GM21723 (cell line): ENCODE data around the gene IGFL2.
"Not testable (repeated sequence)": the region's sequence is repeated elsewhere in the genome, so short reads cannot be mapped to it uniquely, and the experiment has no call there.

Experiments used
- ATAC-seq: cut with Tn5 transposase; IDR thresholded peaks from one replicate; pipeline ENCODE4 v1.9.1; 2021; ENCODE audit warnings: mild to moderate bottlenecking, moderate library complexity; ENCODE audit not compliant: unreplicated experiment

IGFL2 gene

GRCh38 chr19:46147791-46148288, at the start of gene IGFL2:
Gene IGFL2, plus strand, starts transcription at chr19:46148238. Its CDS starts 41 bp downstream, at chr19:46148279.
- ATAC-seq, result no peak

GRCh38 chr19:46100344-46100743, 47.7 kb upstream of the IGFL2 start:
- no peak for ATAC-seq

- no peak for ATAC-seq
Observed at GRCh38 chr19:46101293-46101692, 46.7 kb upstream of the IGFL2 start.

DNA sequence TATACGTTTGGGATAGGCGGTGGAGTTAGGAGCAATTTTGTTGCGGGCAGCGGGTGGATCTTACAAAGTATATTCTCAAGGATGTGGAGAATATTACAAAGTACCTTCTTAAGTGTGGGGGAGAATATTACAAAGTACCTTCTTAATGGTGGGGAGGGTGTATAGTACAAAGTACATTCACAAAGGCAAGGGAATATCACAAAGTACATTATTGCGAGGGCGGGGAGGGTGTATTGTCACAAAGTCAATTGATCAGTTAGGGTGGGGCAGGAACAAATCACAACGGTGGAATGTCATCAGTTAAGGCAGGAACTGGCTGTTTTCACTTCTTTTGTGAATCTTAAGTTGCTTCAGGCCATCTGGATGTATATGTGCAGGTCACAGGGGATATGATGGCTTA, 45.7 kb upstream of the IGFL2 start:
- not testable (repeated sequence) for ATAC-seq

DNA sequence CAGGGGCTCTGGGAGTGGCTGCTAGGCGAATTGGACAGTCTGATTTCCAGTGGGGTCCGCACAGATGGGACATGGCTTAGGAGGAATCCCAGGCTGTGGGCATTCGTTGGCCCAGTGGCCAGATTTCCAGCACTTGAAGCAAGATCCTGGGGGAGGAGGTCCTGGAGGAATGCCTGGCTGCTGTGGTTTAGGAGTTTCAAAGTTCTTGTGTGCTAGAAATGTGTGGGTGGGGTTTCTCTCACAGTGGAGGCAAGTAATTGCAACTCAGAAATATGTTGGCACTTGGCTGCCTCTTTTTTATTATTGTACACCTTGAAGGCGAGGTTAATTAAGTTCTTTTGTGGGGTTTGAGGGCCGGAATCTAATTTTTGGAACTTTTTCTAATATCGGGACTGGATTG, 40.7 kb upstream of the IGFL2 start:
- ATAC-seq, result no peak

- no peak for ATAC-seq
Observed at GRCh38 chr19:46109876-46110275, 38.2 kb upstream of the IGFL2 start.

DNA sequence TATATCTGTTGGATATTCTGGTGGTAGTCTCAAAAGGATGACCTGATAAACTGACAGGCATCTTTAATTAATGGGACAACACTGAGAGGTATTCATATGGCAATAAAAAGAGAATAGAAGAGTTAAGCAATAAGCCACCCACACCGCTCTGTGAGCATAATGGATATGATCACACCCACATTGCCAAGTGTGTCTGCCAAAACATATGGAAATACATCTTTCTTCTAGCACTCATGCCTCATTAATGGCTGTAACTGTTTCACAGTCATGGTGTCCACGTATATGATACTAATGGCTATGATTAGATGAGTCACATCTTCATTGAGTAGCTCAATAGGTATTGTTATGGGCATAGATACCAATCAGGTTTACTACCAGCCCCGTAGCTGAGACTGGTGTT, 36.7 kb upstream of the IGFL2 start:
- ATAC-seq, result no peak

GRCh38 chr19:46112527-46112926, 35.5 kb upstream of the IGFL2 start:
- no peak for ATAC-seq

GRCh38 chr19:46113726-46114125, 34.3 kb upstream of the IGFL2 start:
- no peak for ATAC-seq

DNA sequence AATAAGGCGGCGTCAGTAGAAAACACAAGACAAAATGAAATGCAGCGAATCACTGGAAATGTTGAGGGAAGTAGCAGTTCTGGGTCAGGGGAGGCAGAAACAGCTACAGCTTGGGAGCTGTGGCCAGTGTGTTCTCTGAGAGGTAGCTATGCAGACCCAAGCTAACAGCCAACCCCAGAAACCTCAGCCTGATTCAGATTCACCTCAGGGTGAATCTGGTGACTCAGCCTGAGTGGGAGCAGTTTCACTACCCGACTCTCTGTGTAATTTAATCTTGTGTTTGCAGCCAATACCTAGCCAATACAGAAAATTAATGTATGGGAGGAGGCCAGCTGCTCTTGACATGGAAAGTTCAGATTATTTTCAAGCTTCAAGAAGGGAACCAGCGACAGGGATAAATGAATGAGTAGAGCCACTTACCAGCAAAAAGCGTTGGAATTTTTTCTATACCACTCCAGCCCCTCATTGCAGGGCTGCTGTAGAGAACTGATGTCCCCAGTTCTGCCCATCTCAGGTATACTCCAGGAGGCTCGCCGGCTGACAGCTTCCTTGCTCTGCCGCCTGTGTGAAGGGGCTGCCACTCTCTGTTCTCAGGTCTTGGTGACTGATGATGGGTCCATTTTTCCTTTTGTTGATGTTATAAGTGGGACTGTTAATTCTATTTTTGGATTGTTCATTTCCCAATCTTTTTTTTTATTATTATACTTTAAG, 32.5 kb upstream of the IGFL2 start:
- ATAC-seq, result peak; percentile 63

DNA sequence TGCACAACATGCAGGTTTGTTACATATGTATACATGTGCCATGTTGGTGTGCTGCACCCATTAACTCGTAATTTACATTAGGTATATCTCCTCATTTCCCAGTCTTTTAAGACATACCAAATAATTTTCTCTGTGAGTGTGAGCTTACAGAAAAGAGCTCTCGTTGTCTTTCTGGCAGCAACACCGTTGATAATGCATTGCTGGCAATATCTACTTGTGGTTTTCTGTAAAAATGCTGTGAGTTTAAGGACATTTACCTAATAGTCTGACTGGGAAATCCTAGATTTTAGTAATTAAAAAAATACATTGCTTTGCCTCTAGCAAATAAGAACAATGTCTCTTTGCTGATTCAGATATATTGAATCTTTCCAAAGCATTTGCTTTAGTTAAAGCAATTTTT, 31.9 kb upstream of the IGFL2 start:
- no peak for ATAC-seq

- ATAC-seq, result no peak
Observed at GRCh38 chr19:46118136-46118535, 29.9 kb upstream of the IGFL2 start.

DNA sequence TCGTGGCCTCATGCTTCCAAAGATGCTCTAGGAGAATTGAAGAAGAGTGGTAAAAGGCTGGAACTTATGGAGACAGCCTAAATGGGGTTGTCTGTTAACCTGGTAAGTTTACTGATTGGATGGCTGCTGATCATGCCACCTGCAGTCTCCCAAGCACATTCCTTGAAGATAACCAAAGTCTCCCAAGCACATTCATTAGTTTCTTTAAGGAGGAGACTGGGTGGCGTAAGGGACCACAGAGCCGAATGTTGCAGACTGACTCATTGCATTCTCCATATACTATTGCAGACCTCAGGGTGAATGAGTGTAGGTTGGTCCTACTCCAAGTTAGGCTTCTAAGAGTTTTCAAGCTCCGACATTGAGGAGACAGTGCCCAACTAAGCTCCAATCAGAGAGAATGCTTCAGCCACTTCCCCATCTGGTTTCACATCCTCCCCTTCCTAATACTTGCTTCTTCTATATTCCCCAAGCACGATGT, 23.4 kb upstream of the IGFL2 start, which contains the start of gene IGFL3:
Gene IGFL3, minus strand, starts transcription at position 51 of the 478 bp plus-strand sequence. Its CDS starts 39 bp downstream, at position 12.
- no peak for ATAC-seq

- ATAC-seq, result no peak
Observed at GRCh38 chr19:46125447-46125846, 22.6 kb upstream of the IGFL2 start.

DNA sequence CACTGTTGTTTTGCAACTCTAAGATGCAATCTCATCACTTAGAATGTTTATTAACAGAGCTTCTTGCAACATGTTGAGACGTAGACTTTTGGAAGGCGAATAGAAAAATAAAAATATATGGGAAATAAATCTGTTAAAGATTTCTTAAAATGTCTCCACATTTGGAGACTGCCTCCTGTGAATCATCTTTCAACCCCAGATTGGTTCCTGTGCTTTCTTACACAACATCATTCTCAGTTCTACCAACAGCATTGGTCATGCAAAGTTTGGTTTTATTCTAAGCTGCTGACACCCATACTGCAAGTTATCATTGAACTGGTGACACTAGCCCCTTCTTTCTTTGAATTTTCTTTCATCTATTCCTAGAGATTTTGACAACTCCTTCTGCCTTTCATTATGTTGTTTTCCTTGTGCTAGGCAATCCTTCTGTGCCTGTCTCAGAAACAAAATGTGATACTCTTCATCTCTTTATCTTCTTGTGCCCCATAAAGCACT, 21.9 kb upstream of the IGFL2 start:
- ATAC-seq, result no peak

DNA sequence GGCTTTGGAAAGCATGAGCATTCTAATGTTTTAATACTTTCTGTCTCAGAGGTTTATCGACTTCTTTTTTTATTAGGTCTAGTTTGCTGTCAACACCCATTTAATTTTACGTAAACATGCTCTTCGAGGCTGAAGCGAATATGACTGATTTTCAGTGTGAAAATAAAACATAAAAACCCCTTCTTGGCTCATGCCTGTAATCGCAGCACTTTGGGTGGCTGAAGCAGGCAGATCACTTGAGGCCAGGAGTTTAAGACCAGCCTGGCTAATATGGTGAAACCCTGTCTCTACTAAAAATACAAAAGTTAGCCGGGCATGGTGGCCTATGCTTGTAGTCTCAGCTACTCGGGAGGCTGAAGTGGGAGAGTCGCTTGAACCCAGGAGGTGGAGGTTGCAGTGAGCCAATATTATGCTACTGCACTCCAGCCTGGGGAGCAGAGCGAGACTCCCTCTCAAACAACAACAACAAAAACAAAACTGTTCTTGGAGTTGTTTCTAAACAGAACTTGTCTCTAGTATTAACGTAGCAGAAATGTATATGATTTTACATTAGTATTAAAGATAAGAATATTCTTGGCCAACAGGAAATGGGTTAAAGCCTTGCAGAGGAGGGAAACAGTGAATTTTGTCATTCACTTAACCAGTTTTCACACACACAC, 16.4 kb upstream of the IGFL2 start:
- ATAC-seq, result no peak

GRCh38 chr19:46132508-46133100, 15.4 kb upstream of the IGFL2 start:
- ATAC-seq, result no peak

DNA sequence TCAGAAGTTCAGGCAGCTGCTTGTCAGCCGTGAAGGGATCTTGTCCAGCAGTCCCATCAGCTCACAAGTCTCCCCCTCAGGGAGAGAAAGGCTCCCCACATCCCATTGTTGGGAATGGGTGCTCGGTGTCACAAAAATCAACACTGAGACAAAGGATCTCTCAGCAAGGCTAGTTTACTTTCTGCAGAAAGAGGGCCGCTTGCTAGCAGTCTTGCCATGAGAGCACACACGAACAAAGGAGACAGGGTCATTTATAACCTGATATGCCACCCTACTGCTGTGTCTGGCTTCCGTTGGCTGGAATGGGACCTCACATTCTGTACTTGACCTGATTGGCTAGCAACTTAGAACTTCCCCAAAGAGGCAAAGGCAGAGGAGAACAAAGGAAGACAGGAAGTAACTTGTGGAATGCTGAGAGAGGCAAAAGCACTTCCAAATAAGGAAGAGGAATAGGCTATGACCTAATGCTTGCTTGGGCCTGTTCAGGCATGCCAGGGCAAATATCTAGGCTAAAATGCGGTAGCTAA, 14.9 kb upstream of the IGFL2 start:
- ATAC-seq, result no peak

- no peak for ATAC-seq
Observed at GRCh38 chr19:46133777-46134241, 14.2 kb upstream of the IGFL2 start.

- ATAC-seq, result no peak
Observed at GRCh38 chr19:46134527-46134926, 13.5 kb upstream of the IGFL2 start.

DNA sequence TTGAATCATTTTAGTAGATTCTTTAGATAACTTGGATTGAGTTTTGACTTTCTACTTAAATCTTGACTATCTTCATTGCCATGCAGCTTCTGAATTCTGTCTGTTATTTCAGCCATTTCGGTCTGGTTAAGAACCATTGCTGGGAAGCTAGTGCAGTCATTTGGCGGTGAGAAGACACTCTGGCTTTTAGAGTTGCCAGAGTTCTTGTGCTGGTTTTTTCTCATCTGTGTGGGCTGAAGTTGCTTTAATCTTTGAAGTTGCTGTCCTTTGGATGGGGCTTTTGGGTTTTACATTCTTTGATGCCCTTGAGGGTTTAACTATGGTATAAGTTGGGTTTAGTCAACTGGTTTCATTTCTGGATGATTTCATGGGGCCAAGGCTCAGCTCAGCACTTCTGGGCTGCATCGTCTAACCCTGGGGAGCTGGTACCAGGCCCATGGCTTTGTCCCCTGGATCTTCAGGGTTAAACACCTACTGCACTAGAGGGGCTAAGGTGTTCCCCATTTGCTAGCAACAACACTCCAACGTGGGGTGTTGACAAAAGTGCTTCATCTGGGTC, 10.0 kb upstream of the IGFL2 start:
- no peak for ATAC-seq
